ENCODE data around the gene PICK1. TPM values are rescaled to one million over a fixed set of nuclear protein-coding genes. Genes with fewer than 3 reads are reported as not detected.

Gene PICK1
- total and polyA plus RNA-seq, 2 donors (not counting 3 experiments of a cell fraction or from before 2014, with no cell fraction given): 18.0 to 20.8 TPM

DNA sequence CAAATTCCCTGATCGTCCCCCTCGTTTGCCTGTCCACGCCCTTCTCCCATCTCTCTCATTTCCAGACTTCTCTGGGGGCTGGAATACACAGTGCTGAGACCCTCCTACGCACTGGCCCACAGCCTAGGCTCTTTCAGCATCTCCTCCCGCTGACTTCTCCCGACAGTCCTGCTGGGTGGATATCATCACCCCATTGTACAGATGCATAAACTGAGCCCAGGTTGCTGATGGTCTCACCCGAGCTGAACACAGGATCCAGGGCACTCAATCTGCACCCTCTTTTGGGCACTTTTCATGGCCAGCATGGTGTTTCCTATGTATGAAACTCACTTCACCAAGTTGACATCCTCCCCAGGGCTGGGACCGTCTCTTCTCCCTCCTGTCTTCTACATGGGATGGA is 31.7 kb upstream of the PICK1 start:
- POLR2A ChIA-PET: no interaction called here
- H3K36me3 ChIP-seq (ENCODE audit: control insufficient read depth in 2 of 2, extremely low read depth in 1 of 2, insufficient read depth in 2 of 2, low read length in 2 of 2): no peaks in the 10 kb centered on the region
- H3K9me3 ChIP-seq (replicated peaks; ENCODE audit: control insufficient read depth, insufficient read depth, low read length): no peaks in the 10 kb centered on the region
- no peaks in the 10 kb centered on the region for H4K20me1 ChIP-seq (replicated peaks; ENCODE audit: control insufficient read depth, extremely low read depth, insufficient read depth, low read length)
- H3K9ac ChIP-seq (replicated peaks; ENCODE audit: extremely low read depth, insufficient read depth, low read length): no peak overlapping the region
- no peaks in the 10 kb centered on the region for H3K79me2 ChIP-seq (ENCODE audit: control insufficient read depth, insufficient read depth, low read length)
- no peak for TF ChIP-seq MYC (IDR thresholded peaks at IDR 0.05; ENCODE audit: low read depth, low read length)
- no peak for TF ChIP-seq JUN (IDR thresholded peaks at IDR 0.05; ENCODE audit: borderline replicate concordance, insufficient read depth, insufficient read length, low read depth)
- no peak overlapping the region for H3K27ac ChIP-seq (ENCODE audit: insufficient read depth, low read depth, low read length)
- BruUV-seq (replicated peaks): no TSS peak
- dilution Hi-C loops (cut with MboI; ENCODE audit: extremely low pct_ligation_motif_present, low sequenced_read_pairs): no loop called here
- H3K4me2 ChIP-seq (ENCODE audit: insufficient read depth, low read length): no peak overlapping the region
- no peaks in the 10 kb centered on the region for H3K9me1 ChIP-seq (replicated peaks; ENCODE audit: control insufficient read depth, extremely low read depth, insufficient read depth, low read length)
- no peak overlapping the region for H2AFZ ChIP-seq (ENCODE audit: low read depth, low read length)
- no peak overlapping the region for H3K4me3 ChIP-seq (replicated peaks in 1 of 3; ENCODE audit: insufficient read depth in 1 of 3, low read depth in 1 of 3, low read length in 3 of 3)
- CTCF ChIA-PET: no interaction called here
- intact Hi-C loops (cut with micrococcal nuclease): no loop called here
- no peak for FAIRE-seq
- no peak for DNase-seq (ENCODE audit: low read depth, low spot score)
- H3K27me3 ChIP-seq (ENCODE audit: control insufficient read depth in 2 of 2, insufficient read depth in 2 of 2, low read length in 2 of 2): peaks cover 0 to 5% of the 10 kb centered on the region in 2 experiments
- H3K4me1 ChIP-seq (ENCODE audit: control insufficient read depth, extremely low read depth, insufficient read depth, low read length): no peaks in the 10 kb centered on the region

DNA sequence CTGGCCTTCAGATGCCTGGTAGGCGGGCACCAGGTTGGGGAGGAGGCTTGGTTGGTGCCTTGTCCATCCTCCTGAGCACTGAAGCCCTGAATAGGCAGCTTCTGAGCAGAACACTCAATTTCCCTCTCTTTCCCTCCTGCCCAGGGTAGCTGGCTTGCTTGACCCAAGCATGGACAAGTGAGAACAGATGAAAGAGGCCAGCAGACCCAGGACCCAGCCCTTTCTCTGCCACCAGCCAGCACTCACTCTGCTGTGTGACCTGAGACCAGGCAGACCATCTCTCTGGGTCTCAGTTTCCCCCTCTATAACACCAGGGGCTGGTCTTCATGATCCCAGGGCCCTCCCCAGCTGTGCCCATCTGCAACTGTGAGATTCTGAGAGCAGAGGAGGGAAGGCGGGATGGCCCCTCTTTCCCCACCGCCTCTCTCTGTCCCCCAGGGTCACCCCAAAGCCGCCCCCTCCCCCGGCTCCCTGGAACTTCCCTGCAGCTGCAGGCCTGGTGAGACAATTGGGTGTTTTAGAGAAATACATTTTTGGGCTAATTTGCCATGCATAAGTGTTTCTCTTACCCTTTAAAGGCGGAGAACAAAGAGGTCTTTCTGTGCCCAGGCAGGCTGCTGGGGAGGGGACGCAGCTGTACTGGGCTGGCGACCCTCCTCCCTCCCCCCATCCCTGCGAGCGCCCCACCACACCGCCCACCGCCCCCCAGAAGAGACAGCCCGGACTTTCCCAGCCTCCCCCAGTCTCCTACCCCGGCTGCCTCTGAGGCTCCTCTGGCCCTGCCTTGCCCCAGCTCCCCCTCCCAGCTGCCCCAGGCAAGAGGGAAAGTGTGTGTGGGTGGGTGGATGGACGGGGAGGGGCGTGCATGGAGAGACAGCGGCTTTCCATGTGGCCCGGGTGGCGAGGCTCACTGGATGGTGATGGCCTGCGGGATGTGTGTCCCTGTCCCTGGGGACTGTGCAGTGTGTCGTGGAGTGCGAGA is 30.8 kb upstream of the PICK1 start:
- H3K9me1 ChIP-seq (replicated peaks; ENCODE audit: control insufficient read depth, extremely low read depth, insufficient read depth, low read length): no peaks in the 10 kb centered on the region
- dilution Hi-C loops (cut with MboI; ENCODE audit: extremely low pct_ligation_motif_present, low sequenced_read_pairs): no loop called here
- no peaks in the 10 kb centered on the region for H3K9me3 ChIP-seq (replicated peaks; ENCODE audit: control insufficient read depth, insufficient read depth, low read length)
- no peak overlapping the region for H3K9ac ChIP-seq (replicated peaks; ENCODE audit: extremely low read depth, insufficient read depth, low read length)
- DNase-seq (ENCODE audit: low read depth, low spot score) (no peak), FAIRE-seq (no peak)
- CTCF ChIA-PET: no interaction called here
- BruUV-seq (replicated peaks): no TSS peak
- POLR2A ChIA-PET: no interaction called here
- TF ChIP-seq JUN (IDR thresholded peaks at IDR 0.05; ENCODE audit: borderline replicate concordance, insufficient read depth, insufficient read length, low read depth): no peak
- no peak for TF ChIP-seq EZH2 (IDR thresholded peaks at IDR 0.05; ENCODE audit: borderline replicate concordance, low read depth, low read length, severe bottlenecking)
- TF ChIP-seq FOS (IDR thresholded peaks at IDR 0.05; ENCODE audit: borderline replicate concordance, insufficient read depth, low read length): no peak
- intact Hi-C loops (cut with micrococcal nuclease): no loop called here
- no peaks in the 10 kb centered on the region for H3K4me1 ChIP-seq (ENCODE audit: control insufficient read depth, extremely low read depth, insufficient read depth, low read length)
- no peak overlapping the region for H3K4me2 ChIP-seq (ENCODE audit: insufficient read depth, low read length)
- H3K27ac ChIP-seq (ENCODE audit: insufficient read depth, low read depth, low read length): no peak overlapping the region
- H3K27me3 ChIP-seq (ENCODE audit: control insufficient read depth in 2 of 2, insufficient read depth in 2 of 2, low read length in 2 of 2): peaks cover 0 to 5% of the 10 kb centered on the region in 2 experiments
- H4K20me1 ChIP-seq (replicated peaks; ENCODE audit: control insufficient read depth, extremely low read depth, insufficient read depth, low read length): no peaks in the 10 kb centered on the region
- H3K79me2 ChIP-seq (ENCODE audit: control insufficient read depth, insufficient read depth, low read length): no peaks in the 10 kb centered on the region
- H3K4me3 ChIP-seq (replicated peaks in 1 of 3; ENCODE audit: insufficient read depth in 1 of 3, low read depth in 1 of 3, low read length in 3 of 3): no peak overlapping the region
- H3K36me3 ChIP-seq (ENCODE audit: control insufficient read depth in 2 of 2, extremely low read depth in 1 of 2, insufficient read depth in 2 of 2, low read length in 2 of 2): no peaks in the 10 kb centered on the region
- no peak overlapping the region for H2AFZ ChIP-seq (ENCODE audit: low read depth, low read length)
